ENCODE data around the gene GNB4.

- no peak for TF ChIP-seq POLR2A (IDR thresholded peaks at IDR 0.05; ENCODE audit: low read depth, low read length)
- no peak for TF ChIP-seq POLR2AphosphoS5 (IDR thresholded peaks at IDR 0.05; ENCODE audit: low read depth, low read length)
Observed at GRCh38 chr3:179363332-179363731, 87.9 kb downstream of the GNB4 start.
